ENCODE measurements around the gene AP1S3. TPM values are rescaled to one million over a fixed set of nuclear protein-coding genes. Genes with fewer than 3 reads are reported as not detected.
"Not testable (repeated sequence)": the region's sequence is repeated elsewhere in the genome, so short reads cannot be mapped to it uniquely, and the experiment has no call there.

The AP1S3 gene
- total RNA-seq, 1 donor from 2014 or later, result 18.0 TPM

- Mint-ChIP-seq H3K36me3 (peaks cover 51% of the 10 kb centered on the region), H3K4me3 (no peak overlapping the region), H3K27ac (no peak overlapping the region), H3K27me3 (ENCODE audit: low read depth) (no peaks in the 10 kb centered on the region), H3K9me3 (no peaks in the 10 kb centered on the region), H3K4me1 (peaks cover 9% of the 10 kb centered on the region)
- TF ChIP-seq, protein P1, sequence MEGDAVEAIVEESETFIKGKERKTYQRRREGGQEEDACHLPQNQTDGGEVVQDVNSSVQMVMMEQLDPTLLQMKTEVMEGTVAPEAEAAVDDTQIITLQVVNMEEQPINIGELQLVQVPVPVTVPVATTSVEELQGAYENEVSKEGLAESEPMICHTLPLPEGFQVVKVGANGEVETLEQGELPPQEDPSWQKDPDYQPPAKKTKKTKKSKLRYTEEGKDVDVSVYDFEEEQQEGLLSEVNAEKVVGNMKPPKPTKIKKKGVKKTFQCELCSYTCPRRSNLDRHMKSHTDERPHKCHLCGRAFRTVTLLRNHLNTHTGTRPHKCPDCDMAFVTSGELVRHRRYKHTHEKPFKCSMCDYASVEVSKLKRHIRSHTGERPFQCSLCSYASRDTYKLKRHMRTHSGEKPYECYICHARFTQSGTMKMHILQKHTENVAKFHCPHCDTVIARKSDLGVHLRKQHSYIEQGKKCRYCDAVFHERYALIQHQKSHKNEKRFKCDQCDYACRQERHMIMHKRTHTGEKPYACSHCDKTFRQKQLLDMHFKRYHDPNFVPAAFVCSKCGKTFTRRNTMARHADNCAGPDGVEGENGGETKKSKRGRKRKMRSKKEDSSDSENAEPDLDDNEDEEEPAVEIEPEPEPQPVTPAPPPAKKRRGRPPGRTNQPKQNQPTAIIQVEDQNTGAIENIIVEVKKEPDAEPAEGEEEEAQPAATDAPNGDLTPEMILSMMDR (IDR thresholded peaks at IDR 0.05; ENCODE audit: unreplicated experiment), result no peak
- no peak for DNase-seq (ENCODE audit: low spot score in 2 of 2, unreplicated experiment in 2 of 2)
Measured at GRCh38 chr2:223880796-223881195, 43.4 kb upstream of the AP1S3 start.

GRCh38 chr2:223877721-223878410 lies 40.5 kb upstream of the AP1S3 start:
- H3K27me3 Mint-ChIP-seq (ENCODE audit: low read depth), result no peaks in the 10 kb centered on the region
- peaks cover 9% of the 10 kb centered on the region for H3K4me1 Mint-ChIP-seq
- no peaks in the 10 kb centered on the region for H3K9me3 Mint-ChIP-seq
- H3K27ac Mint-ChIP-seq, result no peak overlapping the region
- TF ChIP-seq, protein P1 (IDR thresholded peaks at IDR 0.05; ENCODE audit: unreplicated experiment), result no peak
- no peak overlapping the region for H3K4me3 Mint-ChIP-seq
- no peak for DNase-seq (ENCODE audit: low spot score in 2 of 2, unreplicated experiment in 2 of 2)
- peaks cover 48% of the 10 kb centered on the region for H3K36me3 Mint-ChIP-seq

- Mint-ChIP-seq H3K27me3 (ENCODE audit: low read depth) (no peaks in the 10 kb centered on the region), H3K27ac (no peak overlapping the region), H3K4me1 (peaks cover 9% of the 10 kb centered on the region), H3K4me3 (no peak overlapping the region), H3K9me3 (no peaks in the 10 kb centered on the region), H3K36me3 (peaks cover 41% of the 10 kb centered on the region)
- DNase-seq (ENCODE audit: low spot score in 2 of 2, unreplicated experiment in 2 of 2), result no peak
- TF ChIP-seq, protein P1 (IDR thresholded peaks at IDR 0.05; ENCODE audit: unreplicated experiment), result no peak
Measured at GRCh38 chr2:223873672-223874071, 36.3 kb upstream of the AP1S3 start.

GRCh38 chr2:223872772-223873171 lies 35.4 kb upstream of the AP1S3 start:
- H3K4me3 Mint-ChIP-seq; H3K27ac Mint-ChIP-seq; H3K4me1 Mint-ChIP-seq; DNase-seq (ENCODE audit: low spot score in 2 of 2, unreplicated experiment in 2 of 2); H3K27me3 Mint-ChIP-seq (ENCODE audit: low read depth); H3K9me3 Mint-ChIP-seq: not testable (repeated sequence)
- peaks cover 33% of the 10 kb centered on the region for H3K36me3 Mint-ChIP-seq

DNA sequence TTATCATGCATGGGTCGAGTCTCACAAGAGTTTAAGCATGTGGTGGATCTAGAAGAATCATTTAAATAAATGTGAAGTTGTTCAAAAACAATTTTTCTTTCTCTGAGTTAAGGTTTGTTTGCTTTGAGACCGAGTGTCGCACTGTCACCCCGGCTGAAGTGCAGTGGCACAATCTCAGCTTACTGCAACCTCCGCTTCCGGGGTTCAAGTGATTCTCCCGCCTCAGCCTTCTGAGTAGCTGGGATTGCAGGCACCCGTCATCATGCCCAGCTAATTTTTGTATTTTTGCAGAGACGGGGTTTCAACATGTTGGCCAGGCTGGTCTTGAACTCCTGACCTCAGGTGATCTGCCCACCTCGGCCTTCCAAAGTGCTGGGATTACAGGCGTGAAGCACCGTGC lies 34.3 kb upstream of the AP1S3 start:
- H3K27me3 Mint-ChIP-seq (ENCODE audit: low read depth); H3K9me3 Mint-ChIP-seq; H3K4me1 Mint-ChIP-seq; DNase-seq (ENCODE audit: low spot score in 2 of 2, unreplicated experiment in 2 of 2); H3K4me3 Mint-ChIP-seq; H3K27ac Mint-ChIP-seq: not testable (repeated sequence)
- H3K36me3 Mint-ChIP-seq, result peaks cover 27% of the 10 kb centered on the region

GRCh38 chr2:223870840-223871611 lies 33.6 kb upstream of the AP1S3 start:
- Mint-ChIP-seq H3K27ac (no peak overlapping the region), H3K4me3 (no peak overlapping the region), H3K36me3 (peaks cover 27% of the 10 kb centered on the region), H3K4me1 (no peaks in the 10 kb centered on the region), H3K9me3 (no peaks in the 10 kb centered on the region), H3K27me3 (ENCODE audit: low read depth) (no peaks in the 10 kb centered on the region)
- TF ChIP-seq, protein P1 (IDR thresholded peaks at IDR 0.05; ENCODE audit: unreplicated experiment), result no peak
- DNase-seq (ENCODE audit: low spot score in 2 of 2, unreplicated experiment in 2 of 2), result no peak
